WTC11 (cell line): Measurements from ENCODE around the gene CDC45.

Experiments
- ATF3 ChIP-seq: sonication (generic); formaldehyde crosslinking; conservative IDR thresholded peaks from 2 replicates; pipeline ENCODE4 v1.8.1; 2022; ENCODE audit warnings: mild to moderate bottlenecking, missing genetic modification reagents
- CREB1 ChIP-seq: sonication (generic); formaldehyde crosslinking; IDR thresholded peaks from 2 replicates; pipeline ENCODE4 v1.8.0; 2023; ENCODE audit warnings: mild to moderate bottlenecking, missing genetic modification reagents
- CREM ChIP-seq: sonication (generic); formaldehyde crosslinking; IDR thresholded peaks from 2 replicates; pipeline ENCODE4 v1.8.1; 2022; ENCODE audit warnings: mild to moderate bottlenecking, missing genetic modification reagents, moderate library complexity
- CTCF ChIP-seq: fragments of 200-600 bp; IDR thresholded peaks from 2 replicates; pipeline ENCODE4 v1.8.0; 2022; ENCODE audit warnings: antibody characterized with exemption
- NFE2L1 ChIP-seq: sonication (generic); formaldehyde crosslinking; IDR thresholded peaks from 2 replicates; pipeline ENCODE4 v1.8.1; 2023; ENCODE audit warnings: missing genetic modification reagents
- NFYB ChIP-seq: sonication (generic); formaldehyde crosslinking; conservative IDR thresholded peaks from 2 replicates; pipeline ENCODE4 v1.8.0; 2022; ENCODE audit warnings: low read depth, missing genetic modification reagents
- NR1H2 ChIP-seq: sonication (generic); formaldehyde crosslinking; IDR thresholded peaks from 2 replicates; pipeline ENCODE4 v1.9.0; 2021; ENCODE audit warnings: mild to moderate bottlenecking, moderate library complexity, missing genetic modification reagents
- SMAD3 ChIP-seq: sonication (generic); formaldehyde crosslinking; IDR thresholded peaks from 2 replicates; pipeline ENCODE4 v1.8.0; 2022; ENCODE audit warnings: missing genetic modification reagents, mild to moderate bottlenecking, borderline replicate concordance
- SP1 ChIP-seq: sonication (generic); formaldehyde crosslinking; conservative IDR thresholded peaks from 2 replicates; pipeline ENCODE4 v1.8.1; 2022; ENCODE audit warnings: missing genetic modification reagents
- STAT6 ChIP-seq: sonication (generic); formaldehyde crosslinking; conservative IDR thresholded peaks from 2 replicates; pipeline ENCODE4 v1.8.1; 2023; ENCODE audit warnings: mild to moderate bottlenecking, low read depth, missing genetic modification reagents, moderate library complexity
- ZNF512 ChIP-seq: sonication (generic); formaldehyde crosslinking; IDR thresholded peaks from 2 replicates; pipeline ENCODE4 v1.8.1; 2022; ENCODE audit warnings: missing genetic modification reagents, borderline replicate concordance
- TF ChIP-seq, protein P1 (sequence below): sonication (generic); formaldehyde crosslinking; IDR thresholded peaks from 2 replicates; pipeline ENCODE4 v1.8.1; 2022; ENCODE audit warnings: low read depth, missing genetic modification reagents, borderline replicate concordance
- TF ChIP-seq, protein P2 (sequence below): sonication (generic); formaldehyde crosslinking; IDR thresholded peaks from 2 replicates; pipeline ENCODE4 v1.8.0; 2022; ENCODE audit warnings: missing genetic modification reagents
- TF ChIP-seq, protein P3 (sequence below): sonication (generic); formaldehyde crosslinking; IDR thresholded peaks from 2 replicates; pipeline ENCODE4 v1.8.1; 2023; ENCODE audit warnings: mild to moderate bottlenecking, moderate library complexity, missing genetic modification reagents

DNA sequence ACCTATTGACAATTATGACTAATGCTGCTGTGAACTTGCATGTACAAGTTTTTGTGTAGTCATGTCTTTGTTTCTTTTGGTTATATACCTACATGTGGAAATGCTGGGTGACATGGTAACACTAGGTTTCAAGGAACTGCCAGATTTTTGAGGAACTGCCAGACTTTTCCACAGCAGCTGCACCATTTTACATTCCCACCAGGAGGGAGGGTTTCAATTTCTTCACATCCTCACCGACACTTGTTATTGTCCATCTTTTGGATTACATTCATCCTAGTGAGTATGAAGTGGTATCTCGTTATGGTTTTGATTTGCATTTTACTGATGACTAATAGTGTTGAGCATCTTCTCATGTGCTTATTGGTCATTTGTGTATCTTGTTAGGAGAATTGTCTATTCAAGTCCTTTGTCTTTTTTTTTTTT lies 31.2 kb downstream of the CDC45 start:
- TF ChIP-seq CTCF (no peak), STAT6 (CRISPR knock-in tag) (no peak), CREB1 (CRISPR knock-in tag) (no peak), CREM (CRISPR knock-in tag) (no peak), SMAD3 (CRISPR knock-in tag) (no peak), SP1 (CRISPR knock-in tag) (no peak), ATF3 (CRISPR knock-in tag) (no peak), NR1H2 (no peak), ZNF512 (CRISPR knock-in tag) (no peak), NFYB (CRISPR knock-in tag) (no peak), NFE2L1 (CRISPR knock-in tag) (no peak)
- TF ChIP-seq, protein P1, sequence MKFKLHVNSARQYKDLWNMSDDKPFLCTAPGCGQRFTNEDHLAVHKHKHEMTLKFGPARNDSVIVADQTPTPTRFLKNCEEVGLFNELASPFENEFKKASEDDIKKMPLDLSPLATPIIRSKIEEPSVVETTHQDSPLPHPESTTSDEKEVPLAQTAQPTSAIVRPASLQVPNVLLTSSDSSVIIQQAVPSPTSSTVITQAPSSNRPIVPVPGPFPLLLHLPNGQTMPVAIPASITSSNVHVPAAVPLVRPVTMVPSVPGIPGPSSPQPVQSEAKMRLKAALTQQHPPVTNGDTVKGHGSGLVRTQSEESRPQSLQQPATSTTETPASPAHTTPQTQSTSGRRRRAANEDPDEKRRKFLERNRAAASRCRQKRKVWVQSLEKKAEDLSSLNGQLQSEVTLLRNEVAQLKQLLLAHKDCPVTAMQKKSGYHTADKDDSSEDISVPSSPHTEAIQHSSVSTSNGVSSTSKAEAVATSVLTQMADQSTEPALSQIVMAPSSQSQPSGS = no peak
- TF ChIP-seq, protein P2, sequence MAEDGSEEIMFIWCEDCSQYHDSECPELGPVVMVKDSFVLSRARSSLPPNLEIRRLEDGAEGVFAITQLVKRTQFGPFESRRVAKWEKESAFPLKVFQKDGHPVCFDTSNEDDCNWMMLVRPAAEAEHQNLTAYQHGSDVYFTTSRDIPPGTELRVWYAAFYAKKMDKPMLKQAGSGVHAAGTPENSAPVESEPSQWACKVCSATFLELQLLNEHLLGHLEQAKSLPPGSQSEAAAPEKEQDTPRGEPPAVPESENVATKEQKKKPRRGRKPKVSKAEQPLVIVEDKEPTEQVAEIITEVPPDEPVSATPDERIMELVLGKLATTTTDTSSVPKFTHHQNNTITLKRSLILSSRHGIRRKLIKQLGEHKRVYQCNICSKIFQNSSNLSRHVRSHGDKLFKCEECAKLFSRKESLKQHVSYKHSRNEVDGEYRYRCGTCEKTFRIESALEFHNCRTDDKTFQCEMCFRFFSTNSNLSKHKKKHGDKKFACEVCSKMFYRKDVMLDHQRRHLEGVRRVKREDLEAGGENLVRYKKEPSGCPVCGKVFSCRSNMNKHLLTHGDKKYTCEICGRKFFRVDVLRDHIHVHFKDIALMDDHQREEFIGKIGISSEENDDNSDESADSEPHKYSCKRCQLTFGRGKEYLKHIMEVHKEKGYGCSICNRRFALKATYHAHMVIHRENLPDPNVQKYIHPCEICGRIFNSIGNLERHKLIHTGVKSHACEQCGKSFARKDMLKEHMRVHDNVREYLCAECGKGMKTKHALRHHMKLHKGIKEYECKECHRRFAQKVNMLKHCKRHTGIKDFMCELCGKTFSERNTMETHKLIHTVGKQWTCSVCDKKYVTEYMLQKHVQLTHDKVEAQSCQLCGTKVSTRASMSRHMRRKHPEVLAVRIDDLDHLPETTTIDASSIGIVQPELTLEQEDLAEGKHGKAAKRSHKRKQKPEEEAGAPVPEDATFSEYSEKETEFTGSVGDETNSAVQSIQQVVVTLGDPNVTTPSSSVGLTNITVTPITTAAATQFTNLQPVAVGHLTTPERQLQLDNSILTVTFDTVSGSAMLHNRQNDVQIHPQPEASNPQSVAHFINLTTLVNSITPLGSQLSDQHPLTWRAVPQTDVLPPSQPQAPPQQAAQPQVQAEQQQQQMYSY (CRISPR knock-in tag) = no peak
- TF ChIP-seq, protein P3, sequence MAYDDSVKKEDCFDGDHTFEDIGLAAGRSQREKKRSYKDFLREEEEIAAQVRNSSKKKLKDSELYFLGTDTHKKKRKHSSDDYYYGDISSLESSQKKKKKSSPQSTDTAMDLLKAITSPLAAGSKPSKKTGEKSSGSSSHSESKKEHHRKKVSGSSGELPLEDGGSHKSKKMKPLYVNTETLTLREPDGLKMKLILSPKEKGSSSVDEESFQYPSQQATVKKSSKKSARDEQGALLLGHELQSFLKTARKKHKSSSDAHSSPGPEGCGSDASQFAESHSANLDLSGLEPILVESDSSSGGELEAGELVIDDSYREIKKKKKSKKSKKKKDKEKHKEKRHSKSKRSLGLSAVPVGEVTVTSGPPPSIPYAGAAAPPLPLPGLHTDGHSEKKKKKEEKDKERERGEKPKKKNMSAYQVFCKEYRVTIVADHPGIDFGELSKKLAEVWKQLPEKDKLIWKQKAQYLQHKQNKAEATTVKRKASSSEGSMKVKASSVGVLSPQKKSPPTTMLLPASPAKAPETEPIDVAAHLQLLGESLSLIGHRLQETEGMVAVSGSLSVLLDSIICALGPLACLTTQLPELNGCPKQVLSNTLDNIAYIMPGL = no peak
